Keratinocyte (primary cell): ENCODE results near the gene TSHR. TPM values are rescaled to one million over a fixed set of nuclear protein-coding genes. Genes with fewer than 3 reads are reported as not detected.

ENCODE experiments used
- DNase-seq: peaks from one replicate; pipeline ENCODE4 v3.0.0-alpha.2; 2011; ENCODE audit warnings: low read depth, missing footprints, low spot score
- FAIRE-seq: peaks from 2 replicates; lab custom pipeline; 2011; peaks lifted over from hg19 to GRCh38; lab: Jason Lieb, UNC
- H2AFZ ChIP-seq: 2 replicates; pipeline ENCODE4 v1.6.0; 2012; ENCODE audit warnings: low read length, control low read depth, inconsistent platforms; ENCODE audit not compliant: control insufficient read depth
- H3K27ac ChIP-seq: 2 replicates; pipeline ENCODE4 v1.5.1; 2011; ENCODE audit warnings: low read length; ENCODE audit not compliant: control insufficient read depth, insufficient read depth
- H3K27me3 ChIP-seq: 3 replicates; pipeline ENCODE4 v1.6.0; 2011; ENCODE audit warnings: low read length; ENCODE audit not compliant: control insufficient read depth, insufficient read depth; ENCODE audit errors: extremely low read depth
- H3K36me3 ChIP-seq, 2 experiments: 2 replicates in 1 of 2; 3 replicates in 1 of 2; pipeline ENCODE4 v1.5.1; 2011; ENCODE audit warnings: low read length in 2 of 2, mild to moderate bottlenecking in 1 of 2; ENCODE audit not compliant: control insufficient read depth in 2 of 2, insufficient read depth in 2 of 2; ENCODE audit errors: extremely low read depth in 1 of 2
- H3K4me1 ChIP-seq: 3 replicates; pipeline ENCODE4 v1.5.1; 2011; ENCODE audit warnings: low read length; ENCODE audit not compliant: control insufficient read depth, insufficient read depth; ENCODE audit errors: extremely low read depth
- H3K4me2 ChIP-seq: 3 replicates; pipeline ENCODE4 v1.6.0; 2011; ENCODE audit warnings: low read depth, low read length; ENCODE audit not compliant: control insufficient read depth, insufficient read depth; ENCODE audit errors: extremely low read depth
- H3K4me3 ChIP-seq, 3 experiments: fragments of 200-600 bp in 1 of 3; sonication (generic) in 1 of 3; 2 replicates in 2 of 3; 3 replicates in 1 of 3; pipeline ENCODE4 v1.5.1; 2011 to 2016; ENCODE audit warnings: low read length in 3 of 3, mild to moderate bottlenecking in 3 of 3, control low read depth in 2 of 3, inconsistent platforms in 1 of 3, low read depth in 1 of 3, mixed read lengths in 1 of 3, mixed run types in 1 of 3, moderate library complexity in 1 of 3; ENCODE audit not compliant: control insufficient read depth in 2 of 3, insufficient read depth in 2 of 3; ENCODE audit errors: extremely low read depth in 1 of 3
- H3K79me2 ChIP-seq: 2 replicates; pipeline ENCODE4 v1.6.0; 2012; ENCODE audit warnings: low read length; ENCODE audit not compliant: control insufficient read depth, insufficient read depth
- H3K9ac ChIP-seq: 3 replicates; pipeline ENCODE4 v1.6.0; 2011; ENCODE audit warnings: low read length; ENCODE audit not compliant: control insufficient read depth, insufficient read depth; ENCODE audit errors: extremely low read depth
- H3K9me1 ChIP-seq: 3 replicates; pipeline ENCODE4 v1.6.0; 2011; ENCODE audit warnings: low read length; ENCODE audit not compliant: control insufficient read depth, insufficient read depth; ENCODE audit errors: extremely low read depth
- H3K9me3 ChIP-seq: 2 replicates; pipeline ENCODE4 v1.5.1; 2012; ENCODE audit warnings: low read depth, low read length; ENCODE audit not compliant: control insufficient read depth
- H4K20me1 ChIP-seq: 3 replicates; pipeline ENCODE4 v1.6.0; 2011; ENCODE audit warnings: low read length; ENCODE audit not compliant: control insufficient read depth, insufficient read depth; ENCODE audit errors: extremely low read depth
- EZH2 ChIP-seq: IDR thresholded peaks from one replicate; pipeline ENCODE4 v1.6.1; 2012; ENCODE audit warnings: inconsistent platforms, mild to moderate bottlenecking, low read length, moderate library complexity
- dilution Hi-C: fragments of 300-500 bp; cut with MboI; formaldehyde crosslinking; loops from one replicate; pipeline ENCODE4 v1.7.0; 2020; ENCODE audit warnings: low sequenced_read_pairs; ENCODE audit not compliant: extremely low pct_ligation_motif_present
- polyA plus RNA-seq, 5 experiments: library from polyadenylated mRNA; depleted of rRNA in 3 of 5; stranded (reverse) in 3 of 5; stranded (forward) in 1 of 5; unstranded in 1 of 5; fragments of >200 nt; gene quantifications; 1 replicate in 1 of 5; 2 replicates in 3 of 5; 3 replicates in 1 of 5; pipeline versions ENCODE4 v1.2.1 to v1.2.3, GENCODE V29; 2011 to 2012; ENCODE audit warnings: missing spikeins in 2 of 5, low read depth in 1 of 5, low replicate concordance in 1 of 5
- TF ChIP-seq, protein P1 (sequence below), 3 experiments: IDR thresholded peaks in 1 of 3; conservative IDR thresholded peaks in 1 of 3; optimal IDR thresholded peaks in 1 of 3; 2 replicates in 2 of 3; 3 replicates in 1 of 3; pipeline versions ENCODE3 to v1.5.1; 2011; ENCODE audit warnings: low read length in 3 of 3, mild to moderate bottlenecking in 3 of 3, moderate library complexity in 2 of 3, control low read depth in 1 of 3, inconsistent platforms in 1 of 3; ENCODE audit not compliant: insufficient read depth in 2 of 3; ENCODE audit errors: extremely low read depth in 1 of 3

TSHR gene
- polyA plus RNA-seq, 1 donor (not counting 4 experiments of a cell fraction or from before 2014, with no cell fraction given), result 0.03 TPM

DNA sequence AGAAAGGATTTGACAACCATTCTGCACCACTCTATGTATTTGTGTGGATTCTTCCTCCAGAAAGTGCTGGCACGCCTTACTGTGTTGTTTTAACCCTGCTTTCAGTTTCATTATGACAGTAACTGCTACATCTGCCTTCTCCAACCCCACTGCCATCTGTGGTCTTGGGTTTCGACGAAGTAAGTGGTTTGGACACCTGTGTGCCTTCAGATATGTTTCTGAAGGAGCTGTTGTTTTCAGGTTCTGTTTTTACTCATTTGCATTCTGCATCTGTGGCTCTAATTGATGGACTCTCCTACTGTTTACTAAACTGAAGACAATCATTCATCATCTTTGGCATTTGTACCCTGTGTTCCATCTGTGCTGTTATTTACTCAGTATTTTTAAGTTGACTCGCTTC is 4.1 kb downstream of the TSHR start:
- Histone ChIP-seq H3K79me2 (no peaks in the 10 kb centered on the region), H2AFZ (peak overlapping the region; percentile 56), H3K4me2 (no peak overlapping the region), H3K4me1 (peaks cover 3% of the 10 kb centered on the region), H3K27me3 (peaks cover 8% of the 10 kb centered on the region), H3K27ac (no peak overlapping the region), H3K9ac (no peak overlapping the region), H4K20me1 (no peaks in the 10 kb centered on the region), H3K4me3 (no peak overlapping the region), H3K9me1 (no peaks in the 10 kb centered on the region), H3K36me3 (no peaks in the 10 kb centered on the region), H3K9me3 (no peaks in the 10 kb centered on the region)
- dilution Hi-C loops, result no loop called here
- TF ChIP-seq EZH2, result no peak
- TF ChIP-seq, protein P1, sequence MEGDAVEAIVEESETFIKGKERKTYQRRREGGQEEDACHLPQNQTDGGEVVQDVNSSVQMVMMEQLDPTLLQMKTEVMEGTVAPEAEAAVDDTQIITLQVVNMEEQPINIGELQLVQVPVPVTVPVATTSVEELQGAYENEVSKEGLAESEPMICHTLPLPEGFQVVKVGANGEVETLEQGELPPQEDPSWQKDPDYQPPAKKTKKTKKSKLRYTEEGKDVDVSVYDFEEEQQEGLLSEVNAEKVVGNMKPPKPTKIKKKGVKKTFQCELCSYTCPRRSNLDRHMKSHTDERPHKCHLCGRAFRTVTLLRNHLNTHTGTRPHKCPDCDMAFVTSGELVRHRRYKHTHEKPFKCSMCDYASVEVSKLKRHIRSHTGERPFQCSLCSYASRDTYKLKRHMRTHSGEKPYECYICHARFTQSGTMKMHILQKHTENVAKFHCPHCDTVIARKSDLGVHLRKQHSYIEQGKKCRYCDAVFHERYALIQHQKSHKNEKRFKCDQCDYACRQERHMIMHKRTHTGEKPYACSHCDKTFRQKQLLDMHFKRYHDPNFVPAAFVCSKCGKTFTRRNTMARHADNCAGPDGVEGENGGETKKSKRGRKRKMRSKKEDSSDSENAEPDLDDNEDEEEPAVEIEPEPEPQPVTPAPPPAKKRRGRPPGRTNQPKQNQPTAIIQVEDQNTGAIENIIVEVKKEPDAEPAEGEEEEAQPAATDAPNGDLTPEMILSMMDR (optimal IDR thresholded peaks at IDR 0.05 in 1 of 3, IDR thresholded peaks at IDR 0.05 in 1 of 3, conservative IDR thresholded peaks at IDR 0.05 in 1 of 3; ENCODE audit: extremely low read depth in 1 of 3, insufficient read depth in 2 of 3, low read length in 3 of 3), result no peak
- FAIRE-seq (peak; percentile 17), DNase-seq (no peak)

DNA sequence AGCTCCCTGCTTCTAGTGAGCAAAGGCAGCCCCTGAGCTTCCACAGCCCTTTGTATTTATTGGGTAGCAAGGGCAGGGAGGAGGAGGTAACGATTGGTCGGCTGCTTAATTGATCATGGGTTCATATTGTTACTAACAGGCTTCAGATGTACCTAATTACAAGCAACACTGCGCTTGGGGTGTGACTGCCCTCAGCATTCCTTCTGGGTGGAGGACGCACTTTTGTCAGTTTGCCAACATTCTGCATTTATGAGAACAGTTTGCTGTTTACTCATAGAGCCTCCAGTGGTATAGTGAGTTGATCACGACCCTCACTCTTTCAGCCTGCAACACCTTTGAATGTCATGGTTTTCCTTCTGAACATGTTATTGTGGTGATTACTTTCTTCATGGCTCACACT is 9.6 kb downstream of the TSHR start:
- no peaks in the 10 kb centered on the region for H3K79me2 ChIP-seq
- no peaks in the 10 kb centered on the region for H4K20me1 ChIP-seq
- TF ChIP-seq, protein P1 (optimal IDR thresholded peaks at IDR 0.05 in 1 of 3, IDR thresholded peaks at IDR 0.05 in 1 of 3, conservative IDR thresholded peaks at IDR 0.05 in 1 of 3; ENCODE audit: extremely low read depth in 1 of 3, insufficient read depth in 2 of 3, low read length in 3 of 3), result no peak
- TF ChIP-seq EZH2, result no peak
- H3K4me1 ChIP-seq, result peaks cover 2% of the 10 kb centered on the region
- H3K36me3 ChIP-seq, result no peaks in the 10 kb centered on the region
- DNase-seq, result no peak
- FAIRE-seq, result no peak
- H3K9me1 ChIP-seq, result no peaks in the 10 kb centered on the region
- no peak overlapping the region for H3K27ac ChIP-seq
- no peak overlapping the region for H3K4me2 ChIP-seq
- H3K9me3 ChIP-seq, result no peaks in the 10 kb centered on the region
- H3K4me3 ChIP-seq, result no peak overlapping the region
- no peak overlapping the region for H3K9ac ChIP-seq
- no peak overlapping the region for H2AFZ ChIP-seq
- dilution Hi-C loops, result no loop called here
- no peaks in the 10 kb centered on the region for H3K27me3 ChIP-seq
